SIG-M5 (cell line): ENCODE results near the gene CCNF.
"Not testable (repeated sequence)": the region's sequence is repeated elsewhere in the genome, so short reads cannot be mapped to it uniquely, and the experiment has no call there.

ENCODE experiments used
- DNase-seq: peaks from one replicate; lab custom pipeline; 2025; lab: John Stamatoyannopoulos, UW

Gene CCNF

DNA sequence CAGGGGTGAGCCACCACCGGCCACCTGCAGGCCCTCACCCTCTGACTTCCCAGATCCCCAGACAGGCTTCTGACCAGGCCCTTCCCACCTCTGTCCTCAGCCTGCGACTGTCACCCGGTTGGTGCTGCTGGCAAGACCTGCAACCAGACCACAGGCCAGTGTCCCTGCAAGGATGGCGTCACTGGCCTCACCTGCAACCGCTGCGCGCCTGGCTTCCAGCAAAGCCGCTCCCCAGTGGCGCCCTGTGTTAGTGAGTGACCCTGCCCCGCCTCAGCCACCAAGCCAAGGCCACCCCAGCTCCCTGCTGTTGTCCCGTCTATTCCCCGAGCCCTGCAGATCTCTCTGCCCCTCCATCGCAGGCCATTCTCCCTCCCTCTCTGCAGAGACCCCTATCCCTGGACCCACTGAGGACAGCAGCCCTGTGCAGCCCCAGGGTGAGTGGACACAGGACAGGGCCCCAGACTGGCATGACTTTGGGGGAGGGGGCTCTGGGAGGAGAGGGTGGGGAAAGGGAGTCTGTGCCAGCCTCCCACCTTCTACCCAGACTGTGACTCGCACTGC lies 43.7 kb downstream of the CCNF start:
- no peak for DNase-seq

DNA sequence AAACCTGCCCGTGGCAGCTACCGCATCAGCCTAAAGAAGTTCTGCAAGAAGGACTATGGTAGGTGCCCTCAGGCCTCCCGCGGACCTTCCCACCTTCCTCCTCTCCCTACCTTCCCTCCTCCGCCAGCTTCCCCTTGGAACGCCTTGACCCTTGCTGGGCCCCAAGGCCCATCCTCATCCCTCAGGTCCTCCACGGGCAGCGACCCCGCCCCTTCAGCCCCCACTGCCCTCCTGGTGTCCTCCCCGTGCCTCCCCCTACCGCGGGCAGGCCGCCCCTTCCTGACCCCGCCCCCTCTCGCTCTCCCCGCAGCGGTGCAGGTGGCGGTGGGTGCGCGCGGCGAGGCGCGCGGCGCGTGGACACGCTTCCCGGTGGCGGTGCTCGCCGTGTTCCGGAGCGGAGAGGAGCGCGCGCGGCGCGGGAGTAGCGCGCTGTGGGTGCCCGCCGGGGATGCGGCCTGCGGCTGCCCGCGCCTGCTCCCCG lies 44.2 kb downstream of the CCNF start:
- no peak for DNase-seq

DNA sequence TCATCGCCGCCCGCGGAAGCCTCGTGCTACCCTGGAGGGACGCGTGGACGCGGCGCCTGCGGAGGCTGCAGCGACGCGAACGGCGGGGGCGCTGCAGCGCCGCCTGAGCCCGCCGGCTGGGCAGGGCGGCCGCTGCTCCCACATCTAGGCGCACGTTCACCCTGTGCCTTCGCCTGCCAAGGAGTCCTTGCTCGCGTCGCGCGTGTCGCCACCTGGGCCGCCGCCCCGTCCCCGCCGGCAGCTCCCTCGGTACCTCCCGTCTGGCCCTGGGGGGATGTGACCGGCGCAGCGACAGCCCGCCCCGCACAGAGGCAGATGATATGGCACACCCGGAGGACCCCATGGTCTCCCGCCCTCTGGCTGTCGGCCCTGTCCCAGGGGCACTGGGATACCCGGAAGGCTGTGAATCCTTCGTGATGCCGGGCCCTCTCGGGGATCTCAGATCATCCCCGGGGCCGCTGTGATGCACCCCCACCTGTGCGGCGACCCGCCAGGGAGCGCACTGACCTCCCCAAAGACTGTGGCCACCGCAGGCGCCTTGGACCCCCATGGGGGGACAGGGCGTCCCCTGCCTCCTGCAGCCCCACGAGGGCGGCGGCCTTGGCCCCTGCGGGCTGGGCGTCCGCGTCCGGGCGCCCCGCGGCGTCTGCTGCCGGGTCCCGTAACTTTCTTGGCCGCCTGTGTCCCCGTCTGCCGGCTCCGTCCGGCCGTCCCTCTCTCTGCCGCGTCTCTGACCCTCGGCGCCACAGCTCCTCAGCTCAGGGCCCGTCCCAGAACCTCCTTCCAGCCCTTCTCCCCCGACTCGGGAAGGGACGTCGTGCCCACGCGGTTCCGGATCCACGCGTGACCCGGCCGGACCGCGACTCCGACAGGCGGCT lies 45.0 kb downstream of the CCNF start:
- DNase-seq, result no peak

DNA sequence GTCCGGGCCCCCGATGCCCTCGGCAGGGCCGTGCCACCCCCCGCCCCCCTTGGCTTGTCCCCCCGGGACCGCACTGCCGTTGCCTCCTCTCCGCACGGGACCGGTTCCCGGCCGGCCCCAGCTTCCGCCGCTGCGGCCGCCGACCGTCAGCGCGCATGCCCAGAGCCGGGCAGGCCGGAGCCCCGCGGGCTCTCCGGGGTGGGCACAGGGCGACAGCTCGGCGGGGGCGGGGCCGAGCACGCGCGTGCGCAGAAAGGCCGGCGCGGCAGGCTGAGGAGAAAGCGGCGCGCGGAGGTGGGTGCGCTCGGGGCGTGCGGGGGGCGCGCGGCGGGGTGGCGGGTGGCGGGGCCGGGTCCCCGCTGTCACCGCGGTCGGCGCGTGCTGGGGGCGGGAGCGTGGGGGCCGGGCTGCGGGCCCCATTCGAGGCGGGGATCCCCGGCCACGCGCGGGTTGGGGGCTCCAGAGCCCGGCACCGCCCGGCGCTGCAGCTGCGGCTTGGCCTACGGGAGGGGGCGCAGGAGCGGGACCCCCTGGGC lies 45.7 kb downstream of the CCNF start, which contains the start of gene TBC1D24:
Gene TBC1D24 (plus strand): TSS at position 251 of the 536 bp plus-strand sequence. CDS start 21,022 bp downstream, outside the sequence.
- no peak for DNase-seq

DNA sequence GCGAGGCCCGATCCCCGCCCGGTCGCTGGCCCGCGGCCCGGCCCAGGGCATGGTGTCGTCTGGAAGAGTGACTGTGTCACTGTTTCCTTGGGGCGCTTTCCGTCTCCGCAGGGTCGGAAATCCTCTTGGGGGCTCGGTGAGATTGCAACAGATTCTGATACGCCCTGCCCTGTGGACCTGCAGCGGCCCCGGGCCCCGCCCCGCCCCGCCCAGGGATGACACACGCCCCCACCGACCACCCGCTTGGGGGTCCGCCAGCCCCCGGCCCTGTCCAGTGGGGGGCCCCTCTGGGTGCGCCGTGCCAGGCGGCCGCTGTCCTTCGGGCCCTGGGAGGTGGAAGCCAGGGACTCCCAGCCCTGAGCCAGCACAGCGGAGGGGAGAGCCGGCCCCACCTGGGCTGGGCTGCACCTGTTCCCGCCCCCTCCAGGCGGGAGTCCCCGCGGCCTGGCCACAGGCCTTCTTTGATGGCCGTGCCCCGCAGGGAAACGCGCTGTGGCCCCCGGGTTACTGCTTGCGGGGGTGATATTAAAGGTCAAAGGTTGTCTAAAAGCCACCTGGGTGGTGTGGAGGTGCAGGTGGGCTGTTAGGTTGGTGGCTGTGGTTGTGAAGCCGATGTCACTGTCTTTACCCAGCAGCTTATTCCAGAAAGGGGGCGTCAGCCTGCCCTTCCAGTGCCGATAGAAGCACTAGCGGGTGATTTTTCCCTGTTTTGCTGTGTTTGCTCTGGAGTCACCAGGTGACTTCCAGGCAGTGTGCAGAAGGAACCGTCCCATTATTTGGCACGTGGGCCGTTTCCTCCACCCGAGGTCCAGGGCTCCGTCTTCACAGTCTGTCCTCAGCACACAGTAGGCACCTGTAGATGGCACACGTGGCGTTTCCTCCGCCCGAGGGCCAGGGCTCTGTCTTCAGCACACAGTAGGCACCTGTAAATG lies 46.4 kb downstream of the CCNF start:
- no peak for DNase-seq

DNA sequence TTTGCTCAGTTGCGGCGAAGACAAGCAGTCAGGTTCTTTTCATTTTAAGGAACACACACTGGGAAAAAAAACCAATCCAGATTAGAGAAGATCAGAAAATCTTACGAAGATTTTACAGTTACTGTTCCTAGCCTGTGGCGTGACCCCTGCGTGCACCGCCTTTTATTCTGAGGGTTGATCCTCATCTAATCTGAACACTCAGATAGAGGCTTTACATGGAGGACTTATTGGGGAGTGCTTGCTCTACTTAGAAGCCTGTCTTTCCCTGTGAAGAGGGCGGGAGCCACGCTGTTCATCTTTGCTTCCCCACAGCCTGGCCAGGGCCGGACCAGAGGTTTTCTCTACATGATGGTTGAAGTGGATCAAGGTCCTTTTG lies 47.1 kb downstream of the CCNF start:
- no peak for DNase-seq

DNA sequence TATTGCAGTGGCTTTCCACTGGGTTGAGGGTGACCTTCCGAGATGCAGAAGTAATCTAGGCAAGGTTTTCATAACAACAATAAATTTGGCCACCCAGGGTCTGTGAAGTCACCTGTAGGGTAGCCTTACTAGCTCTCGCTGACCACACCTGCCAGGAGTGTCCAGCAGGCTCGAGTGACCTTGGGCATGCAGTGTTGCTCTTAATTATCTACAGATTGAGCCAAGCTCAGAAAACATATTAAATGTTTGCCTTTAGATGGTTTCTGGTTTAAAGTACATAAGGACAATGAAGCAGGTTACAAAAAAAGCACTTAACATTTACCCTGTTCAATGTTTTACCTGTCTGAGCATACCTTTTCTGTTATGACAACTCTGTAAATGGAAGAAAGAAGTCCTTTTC lies 47.5 kb downstream of the CCNF start:
- no peak for DNase-seq

DNA sequence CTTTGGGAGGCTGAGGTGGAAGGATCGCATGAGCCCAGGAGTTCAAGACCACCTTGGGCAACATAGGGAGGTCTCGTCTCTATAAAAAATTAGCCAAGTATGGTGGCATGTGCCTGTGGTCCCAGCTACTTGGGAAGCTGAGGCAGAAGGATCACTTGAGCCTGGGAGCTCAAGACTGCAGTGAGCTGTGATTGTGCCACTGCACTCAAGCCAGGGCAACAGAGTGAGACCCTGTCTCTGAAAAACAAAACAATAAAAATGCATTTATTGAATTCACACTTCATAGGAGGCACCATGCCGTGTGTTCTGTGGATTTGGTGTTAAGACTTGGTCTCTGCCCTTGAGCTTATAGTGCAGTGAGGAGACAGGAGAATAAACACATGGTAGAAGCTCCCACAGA lies 48.1 kb downstream of the CCNF start:
- DNase-seq, result no peak

DNA sequence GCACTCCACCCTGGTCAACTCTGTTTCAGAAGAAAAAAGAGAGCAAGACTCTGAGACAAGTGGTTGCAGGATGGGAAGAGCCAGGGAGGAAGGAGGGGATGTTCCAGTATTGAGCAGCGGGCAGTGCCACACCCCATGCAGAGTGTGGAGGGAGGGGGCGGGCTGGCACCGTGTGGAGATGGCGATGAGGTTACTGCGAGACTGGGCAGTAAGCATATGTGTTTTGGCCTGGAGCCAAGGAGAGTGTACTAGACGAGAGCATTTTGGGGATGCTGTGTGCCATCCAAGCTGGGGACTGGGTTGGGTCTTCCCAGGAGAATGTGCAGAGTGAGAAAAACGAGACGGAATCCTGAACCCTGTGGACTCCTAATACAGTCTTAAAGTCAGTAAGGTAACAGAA lies 49.0 kb downstream of the CCNF start:
- DNase-seq, result no peak

DNA sequence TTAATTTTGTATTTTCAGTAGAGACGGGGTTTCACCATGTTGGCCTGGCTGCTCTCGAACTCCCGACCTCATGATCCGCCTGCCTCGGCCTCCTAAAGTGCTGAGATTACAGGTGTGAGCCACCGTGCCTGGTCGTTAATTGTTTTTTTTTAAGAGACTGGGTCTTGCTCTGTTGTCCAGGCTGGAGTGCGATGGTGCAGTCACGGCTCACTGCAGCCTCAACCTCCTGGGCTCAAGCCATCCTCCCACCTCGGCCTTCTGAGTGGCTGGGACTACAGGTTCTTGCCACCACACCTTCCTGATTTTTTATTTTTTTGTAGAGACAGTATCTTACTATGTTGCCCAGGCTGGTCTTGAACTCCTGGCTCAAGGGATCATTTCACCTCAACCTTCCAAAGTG lies 50.7 kb downstream of the CCNF start:
- DNase-seq, result not testable (repeated sequence)

DNA sequence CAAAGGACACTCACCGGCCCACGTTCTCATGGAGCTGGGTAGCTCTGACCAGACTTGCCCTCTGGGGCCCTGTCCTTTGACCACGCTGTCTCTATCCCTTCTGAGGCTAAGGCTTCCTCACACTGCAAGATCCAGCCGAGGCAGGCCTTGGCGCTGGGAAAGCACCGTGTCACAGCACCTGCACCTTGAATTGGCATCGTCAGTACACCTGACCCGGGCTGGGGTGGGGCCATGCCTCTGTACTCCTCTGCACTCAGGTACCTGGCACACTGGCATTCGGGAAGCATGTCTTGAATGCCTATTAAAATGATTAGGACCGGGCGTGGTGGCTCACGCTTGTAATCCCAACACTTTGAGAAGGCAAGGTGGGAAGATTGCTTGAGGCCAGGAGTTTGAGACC lies 51.7 kb downstream of the CCNF start:
- DNase-seq, result no peak

DNA sequence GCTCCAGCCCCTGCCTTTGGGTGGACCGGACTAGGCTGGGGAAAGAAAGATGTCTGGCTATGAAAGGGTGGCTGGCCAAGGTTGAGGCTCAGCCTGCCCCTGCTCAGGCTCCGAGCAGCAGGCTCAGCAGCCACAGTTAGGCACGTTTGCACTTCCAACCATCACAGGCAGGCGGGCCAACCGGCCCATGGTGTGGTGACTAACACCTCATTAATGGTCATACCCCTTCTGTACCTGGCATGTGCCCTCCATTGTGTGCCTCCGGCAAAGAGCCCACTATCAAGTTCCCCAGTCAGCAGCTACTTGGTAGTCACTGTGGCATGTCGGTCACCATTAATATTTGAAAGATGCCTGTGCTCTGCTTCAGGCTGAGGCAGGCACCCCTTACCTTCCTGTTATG lies 52.4 kb downstream of the CCNF start:
- no peak for DNase-seq

DNA sequence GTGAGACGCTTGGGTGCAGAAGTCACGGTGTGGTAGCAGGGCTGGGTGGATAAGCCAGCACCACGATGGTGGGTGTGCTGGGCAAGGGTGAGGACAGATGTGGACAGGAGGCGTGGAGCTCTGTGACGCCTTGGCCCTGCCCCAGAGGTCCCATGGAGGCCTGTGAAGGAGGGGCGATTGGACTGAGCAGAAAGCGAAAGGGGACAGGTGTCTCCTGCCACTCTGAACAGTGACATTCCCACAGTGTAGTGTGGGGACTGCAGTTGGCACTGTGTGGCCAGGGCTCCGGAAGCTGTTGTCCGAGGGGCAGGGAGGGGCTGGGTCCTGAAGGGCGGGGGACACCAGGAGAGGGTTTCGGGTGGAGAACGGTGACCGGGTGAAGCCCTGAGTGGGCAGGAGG lies 53.0 kb downstream of the CCNF start:
- DNase-seq, result no peak

DNA sequence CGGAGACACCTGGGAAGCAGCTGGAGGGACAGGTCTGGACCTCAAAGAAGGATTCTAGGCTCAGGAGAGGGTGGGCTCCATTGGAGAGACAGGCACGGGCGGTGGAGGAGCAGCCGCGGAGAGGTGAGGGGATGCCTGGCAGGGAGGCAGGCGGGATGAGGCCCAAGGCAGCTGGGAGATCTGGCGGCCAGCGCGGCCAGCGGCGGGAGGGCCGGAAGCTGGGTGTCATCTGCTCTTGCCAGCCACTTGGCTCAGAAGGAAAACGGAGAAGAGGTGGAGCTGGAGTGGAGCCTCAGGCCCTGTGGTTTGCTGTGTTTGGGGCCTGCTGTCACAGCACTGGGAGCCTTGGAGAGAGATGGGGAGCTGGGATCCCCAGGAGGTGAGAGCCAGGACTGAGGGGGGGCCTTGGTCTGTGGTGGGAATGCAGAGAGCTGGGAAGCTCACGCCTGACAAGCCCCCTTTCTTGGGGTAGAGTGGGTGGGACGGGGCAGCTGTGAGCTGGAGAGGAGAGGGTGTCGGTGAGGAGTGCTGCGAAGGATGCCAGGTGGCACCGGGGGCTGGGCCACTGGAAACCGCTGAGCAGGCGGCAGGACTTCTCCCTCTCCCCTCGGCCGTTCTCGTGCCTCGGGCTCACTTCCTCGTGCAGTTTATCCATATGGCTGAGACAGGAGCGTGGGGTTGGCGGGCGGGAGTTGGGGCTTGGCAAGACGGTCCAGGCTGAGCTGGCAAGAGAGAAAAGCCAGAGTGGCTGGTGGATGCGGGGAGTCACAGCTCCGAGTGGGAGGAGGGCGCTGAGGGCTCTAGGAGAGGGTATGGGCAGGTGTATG lies 53.7 kb downstream of the CCNF start:
- no peak for DNase-seq

DNA sequence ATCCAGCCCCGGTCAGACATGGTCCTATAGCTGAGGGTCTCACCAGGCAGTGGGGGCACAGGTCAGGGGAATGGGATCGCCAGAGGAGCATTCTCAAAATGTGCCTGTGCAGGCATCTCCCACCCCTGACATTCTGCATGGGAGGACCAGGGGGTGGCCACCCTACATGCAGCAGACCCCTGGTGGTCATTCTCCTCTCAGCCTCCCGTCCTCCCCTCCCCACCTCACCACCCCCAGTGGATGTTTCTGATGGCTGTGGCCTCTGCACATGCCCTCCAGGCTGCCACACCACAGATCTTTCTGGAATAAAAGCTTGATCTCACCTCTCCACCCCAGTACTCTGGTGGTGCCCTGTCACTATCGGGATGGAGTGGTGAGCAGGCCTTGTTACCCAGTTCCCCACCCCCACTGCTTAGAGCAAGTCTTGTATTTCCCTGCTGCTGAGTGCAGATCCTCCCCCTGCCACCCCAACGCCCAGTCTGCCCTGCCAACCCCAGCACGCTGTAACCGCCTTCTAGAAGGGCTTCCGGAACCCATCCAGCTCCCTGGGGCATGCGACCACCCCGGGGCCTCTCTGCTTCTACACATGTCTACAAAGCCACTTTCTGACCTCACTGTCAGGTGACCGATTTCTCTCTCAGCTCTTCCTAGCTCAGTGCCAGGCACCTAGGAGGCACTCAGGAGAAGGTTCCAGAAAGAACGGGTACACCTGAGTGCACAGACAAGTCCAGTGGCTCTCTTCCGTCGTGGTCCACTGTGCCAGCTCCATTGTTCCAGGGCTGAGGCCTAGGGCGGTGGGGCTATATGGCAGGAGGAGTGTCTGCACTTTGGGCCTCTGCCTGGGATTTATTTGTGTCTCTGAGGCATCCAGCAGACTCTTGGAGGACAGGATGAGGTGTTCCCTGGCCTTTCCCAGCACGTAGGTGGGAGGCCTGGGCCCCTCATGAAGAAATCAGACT lies 55.0 kb downstream of the CCNF start:
- DNase-seq, result no peak

DNA sequence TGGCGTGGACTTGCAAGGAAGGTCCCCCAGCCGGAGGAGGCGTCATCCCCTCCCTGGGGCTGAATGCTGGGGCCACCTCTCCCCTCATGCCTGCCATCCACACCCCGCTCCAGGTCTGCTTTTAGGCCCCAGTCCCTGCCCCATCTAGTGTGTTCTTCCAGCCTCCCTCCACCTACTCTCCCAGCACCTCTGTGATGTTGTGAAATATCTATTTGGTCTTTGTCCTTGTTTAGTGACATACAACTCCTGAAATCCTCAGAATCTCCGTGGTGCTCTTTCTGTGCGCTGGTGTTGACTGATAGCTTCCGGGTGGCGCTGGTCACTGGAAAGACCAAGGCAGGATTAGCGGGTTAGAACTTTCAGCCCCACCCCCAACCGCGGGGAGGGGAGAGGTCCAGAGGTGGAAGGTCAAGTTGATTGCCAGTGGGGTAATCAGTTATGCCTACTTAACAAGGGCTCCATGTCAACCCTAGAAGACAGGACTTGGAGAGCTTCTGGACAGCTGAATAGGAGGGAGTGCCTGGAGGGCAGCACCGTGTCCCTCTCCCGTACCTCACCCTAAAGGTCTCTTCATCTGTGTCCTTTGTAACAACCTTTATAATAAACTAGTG lies 55.8 kb downstream of the CCNF start:
- DNase-seq, result no peak

DNA sequence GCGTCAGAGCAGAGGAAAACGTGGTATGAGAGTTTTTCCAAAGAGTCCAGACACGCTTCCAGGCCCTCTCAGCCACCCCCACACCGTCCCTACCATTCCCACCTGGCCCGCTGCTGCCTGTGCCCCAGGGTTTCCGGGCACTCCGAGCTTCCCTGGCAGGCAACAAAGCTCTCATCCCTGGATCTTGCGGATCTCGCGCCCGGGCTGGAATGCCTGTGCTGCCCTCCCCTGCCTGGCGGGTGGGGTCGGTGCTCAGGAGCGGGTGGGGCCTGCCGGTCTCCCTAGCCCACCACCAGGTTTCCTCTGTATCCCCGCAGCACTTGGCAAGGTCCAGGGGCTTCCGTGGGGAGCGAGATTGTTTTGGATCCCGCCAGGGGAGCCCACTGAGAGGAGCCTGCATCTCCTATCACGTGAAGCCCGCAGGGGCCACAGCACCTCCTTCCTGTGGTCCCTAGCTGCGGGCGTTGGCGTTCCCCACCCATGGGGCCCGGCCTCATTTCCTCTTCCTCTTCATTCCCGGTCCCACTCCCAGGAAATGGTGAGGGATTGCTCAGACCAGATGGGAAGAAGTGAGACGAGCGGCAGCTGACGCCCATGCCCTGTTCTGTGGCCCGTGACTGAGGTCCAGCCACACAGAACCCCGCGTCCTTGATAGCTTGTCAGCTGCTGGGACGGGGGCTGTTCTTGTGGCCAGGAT lies 56.7 kb downstream of the CCNF start:
- no peak for DNase-seq

DNA sequence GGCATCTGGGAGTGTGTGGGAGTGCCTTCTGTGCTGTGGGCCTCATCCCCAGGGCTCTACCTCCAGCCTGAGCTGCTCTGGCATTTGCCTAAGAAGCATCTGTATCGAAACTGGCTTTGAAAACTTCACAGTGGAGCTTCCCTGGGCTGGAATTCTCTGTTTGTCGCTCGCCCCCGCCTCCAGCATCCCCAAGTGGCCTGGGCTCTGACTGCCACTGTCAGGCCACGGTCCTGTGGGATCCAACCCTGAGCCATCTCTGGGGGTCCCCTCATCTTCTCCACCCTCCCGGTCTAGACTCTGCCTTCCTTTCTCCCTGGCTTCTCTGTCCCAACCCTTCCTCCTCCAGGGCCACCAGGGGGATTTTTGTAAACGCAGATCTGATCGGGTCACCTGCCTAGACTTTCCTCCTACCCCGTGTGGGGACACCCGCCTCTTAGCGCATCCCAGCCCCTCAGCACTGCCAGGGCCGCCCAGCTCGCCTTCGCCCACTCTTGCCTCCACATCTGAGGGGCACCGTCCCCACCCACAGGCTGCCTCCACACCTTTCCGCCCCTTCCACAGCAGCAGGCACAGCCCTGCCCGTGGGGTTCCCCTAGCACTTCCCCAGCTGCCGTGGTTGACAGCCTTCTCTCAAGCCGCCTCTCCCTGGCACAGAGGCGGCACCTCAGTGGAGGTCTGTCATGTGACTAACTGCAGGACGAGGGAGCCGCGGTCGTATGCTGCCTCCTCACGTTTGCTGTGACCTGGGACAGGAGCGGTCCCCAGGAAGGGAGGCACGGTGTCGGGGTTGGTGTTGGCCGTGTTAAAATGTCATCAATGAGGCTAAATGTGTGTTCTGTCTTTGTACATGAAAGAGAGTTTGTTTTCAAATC lies 57.6 kb downstream of the CCNF start:
- DNase-seq, result no peak
